DMS153 treated with DMSO at 0.1 percent for 48 hours (cell line): Measurements from ENCODE around the gene ZNF234.
"Not testable (repeated sequence)": the region's sequence is repeated elsewhere in the genome, so short reads cannot be mapped to it uniquely, and the experiment has no call there.

Source experiments
- DNase-seq: peaks from one replicate; lab custom pipeline; 2025; ENCODE audit not compliant: unreplicated experiment; lab: John Stamatoyannopoulos, UW

The ZNF234 gene

GRCh38 chr19:44180968-44181367 lies 39.6 kb downstream of the ZNF234 start:
- DNase-seq: no peak

GRCh38 chr19:44182145-44182544 lies 40.8 kb downstream of the ZNF234 start:
- no peak for DNase-seq

- no peak for DNase-seq
Measured at GRCh38 chr19:44190020-44190419, 48.7 kb downstream of the ZNF234 start.

GRCh38 chr19:44192127-44192526 lies 50.8 kb downstream of the ZNF234 start:
- no peak for DNase-seq

- no peak for DNase-seq
Measured at GRCh38 chr19:44196772-44197171, 55.4 kb downstream of the ZNF234 start.

- no peak for DNase-seq
Measured at GRCh38 chr19:44202470-44202869, 61.1 kb downstream of the ZNF234 start.

GRCh38 chr19:44202974-44203373 lies 61.6 kb downstream of the ZNF234 start:
- no peak for DNase-seq

- not testable (repeated sequence) for DNase-seq
Measured at GRCh38 chr19:44203877-44204276, 62.5 kb downstream of the ZNF234 start.

- DNase-seq: no peak
Measured at GRCh38 chr19:44204772-44205171, 63.4 kb downstream of the ZNF234 start.

GRCh38 chr19:44207126-44207803 lies 65.9 kb downstream of the ZNF234 start:
- DNase-seq: peak; percentile 83
